Spinal cord (tissue), 4 donors: ENCODE measurements around the gene TIGAR. TPM values are rescaled to one million over a fixed set of nuclear protein-coding genes. Genes with fewer than 3 reads are reported as not detected.

Experiments used
- polyA plus RNA-seq, 2 donors: library from polyadenylated mRNA; unstranded; fragments of 120-200 nt; gene quantifications; one replicate each; pipeline ENCODE4 v1.2.1, GENCODE V29; 2013; ENCODE audit not compliant: insufficient read length in 2 of 2
- total RNA-seq, 2 donors: library from RNA; depleted of rRNA in 1 of 2; stranded (reverse); fragments of 120-200 nt in 1 of 2; fragments of >200 nt in 1 of 2; gene quantifications; one replicate each; pipeline versions ENCODE4 v1.2.3 to v1.2.4, GENCODE V29; 2013 to 2014

Gene TIGAR
- total and polyA plus RNA-seq, 4 donors = 4.7 to 14.8 (median 13.3) TPM

Other genes starting within 250 kb of the TIGAR start
- gene CCND2, start 47.5 kb upstream of the TIGAR start, total RNA-seq = 100 to 1,000 TPM; 121 to 127 TPM
- gene CCND2, start 47.5 kb upstream of the TIGAR start, polyA plus RNA-seq = 10 to 100 TPM; 57.4 to 68.1 TPM
- under 1 TPM in 1 of 2 donors, not detected in 1; 0.40 TPM for gene FGF23, start 58.5 kb downstream of the TIGAR start, total RNA-seq
- under 1 TPM in 1 of 2 donors, not detected in 1; 0.05 TPM for gene FGF23, start 58.5 kb downstream of the TIGAR start, polyA plus RNA-seq
- not detected for gene FGF6, start 124.6 kb downstream of the TIGAR start, total RNA-seq
- not detected for gene FGF6, start 124.6 kb downstream of the TIGAR start, polyA plus RNA-seq
- 10 to 100 TPM; 10.6 to 13.2 TPM for gene RAD51AP1, start 217.7 kb downstream of the TIGAR start, total RNA-seq
- 10 to 100 TPM; 10.2 to 12.6 TPM for gene RAD51AP1, start 217.7 kb downstream of the TIGAR start, polyA plus RNA-seq
- gene DYRK4, start 241.0 kb downstream of the TIGAR start, total RNA-seq = 10 to 100 TPM; 28.6 to 79.4 TPM
- gene DYRK4, start 241.0 kb downstream of the TIGAR start, polyA plus RNA-seq = 10 to 100 TPM; 48.1 to 49.5 TPM